ENCODE measurements around the gene HS3ST1.

- TF ChIP-seq POLR2AphosphoS5 (IDR thresholded peaks at IDR 0.05; ENCODE audit: low read depth, low read length) (no peak), POLR2A (IDR thresholded peaks at IDR 0.05; ENCODE audit: low read depth, low read length) (no peak), TAF1 (IDR thresholded peaks at IDR 0.05; ENCODE audit: borderline replicate concordance, low read depth, low read length) (no peak)
Measured at GRCh38 chr4:11436673-11437072, 8.0 kb upstream of the HS3ST1 start.
